Measurements from ENCODE around the gene PAMR1.

PAMR1 gene

GRCh38 chr11:35433588-35433987, 91.8 kb downstream of the PAMR1 start:
- no peak for DNase-seq

DNA sequence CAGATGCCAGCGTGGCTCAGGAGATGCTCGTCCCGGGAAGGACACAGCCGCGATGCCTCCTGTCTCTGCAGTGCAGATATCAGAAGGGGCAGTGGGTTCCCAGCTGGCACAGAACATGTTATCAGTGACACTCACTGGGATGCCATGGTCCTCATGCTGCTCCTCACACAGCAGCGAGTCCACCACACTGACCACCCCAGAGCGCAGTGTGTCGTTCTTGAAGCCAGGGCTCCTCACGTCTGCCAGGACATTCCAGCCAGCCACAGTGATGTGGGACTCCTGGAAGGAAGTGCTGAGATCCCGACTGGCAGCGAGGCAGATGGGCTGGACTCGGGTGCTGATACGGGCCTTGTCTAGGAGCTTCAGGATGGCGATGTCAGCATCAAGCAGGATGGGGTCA, 93.0 kb downstream of the PAMR1 start:
- no peak for DNase-seq

- no peak for DNase-seq
These were observed 98.3 kb downstream of the PAMR1 start for GRCh38 chr11:35427071-35427470.

DNA sequence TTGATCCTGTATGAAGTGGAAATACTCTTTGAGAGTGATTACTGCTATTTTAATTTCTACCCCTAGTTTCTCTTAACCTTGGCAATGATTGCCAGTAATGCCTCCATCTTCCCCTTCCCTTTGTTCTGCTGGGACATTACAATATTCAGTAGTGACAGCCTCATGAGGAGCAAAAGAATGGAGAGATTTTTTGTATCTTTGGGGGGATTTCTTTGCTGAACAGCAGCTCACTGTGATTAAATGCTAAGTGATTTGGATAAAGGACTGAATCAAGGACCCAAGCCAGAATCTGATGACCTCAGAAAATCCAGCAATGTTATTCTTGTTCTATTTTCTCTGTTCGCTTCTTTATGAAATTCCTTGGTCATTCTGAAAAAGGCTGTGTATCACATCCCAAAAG, 99.1 kb downstream of the PAMR1 start:
- DNase-seq: no peak

GRCh38 chr11:35425603-35426212, 99.7 kb downstream of the PAMR1 start:
- no peak for DNase-seq

DNA sequence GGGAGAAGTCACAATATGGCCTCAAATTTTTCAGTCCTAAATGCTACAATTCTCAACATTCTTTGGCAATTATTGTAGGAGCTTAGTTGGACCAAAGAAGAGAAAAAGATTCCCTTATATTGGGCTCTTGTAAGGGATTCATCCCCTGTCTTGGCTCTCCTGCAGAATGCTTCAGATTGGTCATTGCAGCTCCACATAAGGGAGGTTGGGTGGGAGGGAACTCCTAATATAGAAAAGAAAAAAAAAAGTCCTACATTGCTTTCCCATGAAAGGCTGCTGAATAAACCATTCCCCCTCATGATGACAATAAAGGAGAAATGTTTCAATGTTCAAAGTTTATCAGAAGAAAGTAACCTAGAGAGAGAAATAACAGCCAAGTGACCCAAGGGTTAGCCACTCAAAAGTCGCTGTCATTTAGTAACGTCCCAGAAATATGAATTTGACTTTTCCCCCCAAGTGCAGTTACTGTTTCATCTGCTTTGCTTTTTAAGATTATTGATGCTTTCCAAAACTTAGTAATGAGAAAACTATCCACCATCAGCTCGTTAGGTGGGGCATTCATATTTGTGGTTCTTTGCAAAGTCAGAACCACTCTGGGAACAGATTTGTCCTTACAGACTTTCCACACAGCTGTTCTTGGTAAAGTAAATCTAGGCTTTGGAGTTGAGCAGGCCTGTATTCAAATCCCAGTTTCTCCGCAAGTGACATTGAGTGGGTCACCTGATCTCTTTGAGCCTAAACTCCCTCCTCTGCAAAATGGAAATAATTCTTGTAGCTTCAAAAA, 101.1 kb downstream of the PAMR1 start:
- no peak for DNase-seq

- DNase-seq: no peak
These were observed 105.0 kb downstream of the PAMR1 start for GRCh38 chr11:35420371-35420770.

- DNase-seq: no peak
These were observed 105.5 kb downstream of the PAMR1 start for GRCh38 chr11:35419830-35420333.

DNA sequence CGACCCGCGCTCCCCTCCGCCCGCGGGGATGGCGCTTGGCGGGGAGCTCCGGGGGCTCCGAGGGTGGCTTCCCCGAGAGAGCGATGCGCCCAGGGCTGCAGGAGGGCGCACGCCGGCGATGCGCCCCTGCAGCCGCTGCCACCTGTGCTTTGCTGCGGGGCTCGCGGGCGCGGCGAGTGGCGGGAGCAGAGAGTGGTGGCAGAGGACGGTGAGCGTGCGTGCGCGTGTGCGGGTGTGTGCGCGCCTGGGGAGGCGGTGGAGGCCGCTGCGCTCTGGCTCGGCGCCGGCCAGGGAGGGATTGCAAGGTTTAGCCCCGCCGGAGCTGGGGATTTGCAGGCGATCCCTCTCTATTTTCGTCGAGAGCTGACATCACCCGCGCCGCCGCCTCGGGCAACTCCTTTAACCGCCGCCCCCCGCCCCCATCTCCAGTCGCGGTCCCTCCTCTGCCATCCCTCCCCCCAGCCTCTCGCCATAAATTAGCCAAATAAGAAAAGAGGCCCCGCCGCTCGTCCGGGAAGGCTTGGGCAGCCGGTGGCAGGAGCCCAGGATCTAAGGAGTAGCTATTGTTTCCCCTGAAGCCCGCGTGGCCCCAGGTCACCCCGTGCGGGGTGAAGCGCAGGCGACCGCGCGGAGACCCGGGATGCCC, 106.1 kb downstream of the PAMR1 start, which contains the start of gene SLC1A2:
Gene SLC1A2, minus strand, starts transcription at position 375 of the 646 bp plus-strand sequence. CDS start 592 bp downstream, outside the sequence.
- no peak for DNase-seq

- no peak for DNase-seq
These were observed 106.9 kb downstream of the PAMR1 start for GRCh38 chr11:35418282-35419183.

DNA sequence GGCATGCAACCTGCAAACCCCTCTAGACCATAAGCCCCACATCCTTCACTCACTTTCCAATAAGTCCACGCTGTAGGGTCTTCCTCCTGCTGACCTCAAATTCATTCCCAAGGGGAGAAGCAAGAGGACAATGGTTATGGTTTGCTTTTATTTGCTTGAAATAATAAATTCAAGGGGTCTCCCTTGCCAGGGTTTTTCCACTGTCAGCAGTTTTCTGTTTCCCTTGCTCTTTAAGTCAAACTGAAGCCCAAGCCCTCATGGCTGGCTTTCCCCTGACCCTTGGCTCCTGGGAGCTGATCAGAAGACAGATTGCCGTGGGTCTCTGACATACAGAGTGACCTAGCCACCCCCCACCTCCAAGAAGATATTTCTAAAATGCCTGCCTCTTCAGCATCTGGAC, 109.9 kb downstream of the PAMR1 start:
- DNase-seq: no peak

GRCh38 chr11:35414776-35415175, 110.6 kb downstream of the PAMR1 start:
- no peak for DNase-seq

DNA sequence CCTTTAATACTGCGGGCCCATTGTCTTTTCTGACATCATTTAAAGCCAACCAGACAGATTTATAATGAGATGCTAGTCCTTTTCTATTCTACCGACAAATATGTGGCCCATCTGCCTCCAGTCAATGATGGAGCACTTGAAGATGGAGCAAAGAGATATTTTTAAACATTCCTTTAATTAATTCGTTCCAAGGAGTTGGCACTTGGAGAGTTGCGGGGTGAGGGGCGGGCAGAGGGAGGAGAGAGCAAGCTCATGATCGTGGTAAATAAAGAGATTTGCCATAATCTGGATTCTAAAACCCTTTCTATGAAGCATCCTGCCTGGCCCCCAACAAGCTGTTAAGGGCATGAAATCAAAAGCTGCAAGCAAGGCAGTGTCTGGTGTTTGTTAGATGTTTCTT, 111.1 kb downstream of the PAMR1 start:
- no peak for DNase-seq

- DNase-seq: no peak
These were observed 111.8 kb downstream of the PAMR1 start for GRCh38 chr11:35413598-35413997.

DNA sequence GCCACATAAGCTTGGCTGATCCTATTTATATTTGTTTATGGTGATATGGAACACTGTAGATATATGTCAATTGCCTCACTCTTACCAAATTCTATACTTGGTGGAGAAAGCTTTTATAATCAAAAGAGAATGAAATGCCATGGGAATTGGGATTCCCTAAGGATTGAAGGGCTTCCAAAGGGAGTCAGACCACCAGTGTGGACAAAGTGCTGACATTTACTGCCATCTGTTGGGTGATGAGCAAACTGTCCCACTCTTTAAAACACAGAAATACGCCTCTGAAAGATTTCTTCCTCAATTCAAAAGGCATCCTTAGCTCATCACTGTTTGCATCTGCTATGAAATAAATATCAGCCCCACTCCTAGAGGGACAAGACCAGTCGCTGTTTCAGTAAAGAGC, 113.1 kb downstream of the PAMR1 start:
- DNase-seq: no peak

- no peak for DNase-seq
These were observed 118.4 kb downstream of the PAMR1 start for GRCh38 chr11:35407041-35407440.

- DNase-seq: no peak
These were observed 121.0 kb downstream of the PAMR1 start for GRCh38 chr11:35404388-35404775.

DNA sequence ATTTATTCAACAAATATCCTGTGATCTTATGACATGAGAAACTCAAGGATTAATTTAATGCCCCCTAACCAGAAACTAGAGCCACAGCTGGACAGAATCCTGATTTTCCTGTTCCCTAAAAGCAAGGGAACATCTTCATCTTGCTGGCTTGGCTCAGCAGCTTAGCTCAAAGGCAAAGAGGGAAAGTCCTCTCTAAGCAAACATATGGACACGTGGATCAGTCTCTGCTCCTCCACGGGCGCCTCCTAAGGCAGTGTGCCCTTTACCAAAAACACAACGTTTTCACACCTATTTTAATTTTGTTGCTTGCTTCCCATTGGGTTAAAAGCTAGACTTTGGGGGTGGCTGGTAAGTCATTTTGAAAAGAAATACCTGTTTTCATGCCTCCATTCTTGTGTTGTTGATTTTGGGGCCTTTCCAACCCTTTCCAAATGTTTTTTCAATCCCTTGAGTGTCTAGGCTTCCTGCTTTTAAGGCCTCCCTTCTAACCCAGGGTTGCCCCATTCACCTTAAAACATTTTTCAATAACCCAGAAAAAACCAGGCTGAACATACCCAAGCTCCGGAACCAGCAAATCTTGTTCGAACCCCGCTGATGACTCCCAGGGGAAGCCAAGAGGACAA, 121.5 kb downstream of the PAMR1 start:
- DNase-seq: no peak

DNA sequence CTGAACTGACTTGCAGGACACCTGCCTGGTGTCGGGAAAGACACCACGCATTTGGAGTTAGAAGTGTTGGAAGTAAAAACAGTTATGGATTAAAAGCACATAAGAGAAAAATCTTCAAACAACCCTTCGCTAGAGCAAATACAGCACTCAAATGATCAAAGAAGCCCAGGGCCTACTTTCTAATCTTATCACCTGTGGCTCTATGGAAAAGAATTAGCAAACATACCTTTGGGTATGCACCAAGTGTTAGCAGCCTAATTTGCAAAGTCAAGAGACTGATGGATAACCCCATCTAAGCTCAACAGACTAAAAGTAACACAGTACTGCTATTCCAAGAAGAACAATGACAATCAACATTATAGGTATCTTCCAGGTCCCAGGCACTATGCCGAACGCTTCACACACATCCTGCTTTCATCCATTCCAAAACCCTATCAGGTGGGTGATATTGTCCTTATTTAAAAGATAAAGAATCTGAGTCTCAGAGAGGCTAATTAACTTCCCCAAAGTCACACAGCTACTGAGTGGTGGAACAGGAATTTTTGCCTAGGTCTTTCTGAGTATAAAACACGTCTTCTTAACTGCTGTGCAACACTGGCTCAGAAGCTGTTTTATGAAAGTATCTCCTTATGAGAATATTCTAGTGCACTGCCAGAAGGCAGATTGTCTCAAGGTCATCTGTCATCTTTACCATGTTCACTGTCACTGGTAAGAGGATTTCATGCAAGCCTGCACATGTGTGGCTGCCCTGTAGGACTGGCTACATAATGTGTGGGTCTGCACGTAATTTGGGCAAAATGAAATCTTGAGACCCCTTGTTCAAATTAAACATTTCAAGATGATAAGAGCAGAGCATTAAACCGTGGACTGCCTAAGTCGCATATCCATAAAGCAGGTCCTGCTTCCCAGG, 122.4 kb downstream of the PAMR1 start:
- DNase-seq: no peak

GRCh38 chr11:35398881-35399280, 126.5 kb downstream of the PAMR1 start:
- no peak for DNase-seq

DNA sequence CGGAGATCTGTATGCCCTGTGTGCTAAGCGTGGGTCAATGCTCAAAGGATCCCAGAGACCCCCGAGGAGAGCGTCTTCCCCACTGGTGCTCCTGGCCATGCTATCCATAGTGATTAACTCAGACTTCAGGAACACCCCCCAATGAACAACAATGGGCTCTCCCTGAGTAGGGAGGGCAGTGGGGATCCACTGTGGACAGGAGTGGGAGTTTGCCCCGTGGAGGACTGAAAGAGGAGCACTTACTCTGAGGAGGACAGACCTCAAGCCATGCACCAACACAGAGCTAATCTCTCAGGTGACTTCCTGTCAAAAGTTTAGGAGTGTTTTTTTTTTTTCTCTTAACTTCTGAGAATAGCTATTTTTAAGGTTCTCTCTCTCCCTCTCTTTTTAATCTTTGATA, 130.5 kb downstream of the PAMR1 start:
- DNase-seq: no peak
